Left ventricle myocardium inferior (tissue), 1 donor: ENCODE results near the gene EEFSEC. TPM values are rescaled to one million over a fixed set of nuclear protein-coding genes. Genes with fewer than 3 reads are reported as not detected.
A peak's percentile ranks its signal among the peaks of the same experiment; 100 is the strongest.

ENCODE experiments used
- DNase-seq: peaks from one replicate; pipeline ENCODE4 v3.0.0-alpha.2; 2020
- H3K27ac ChIP-seq: fragments of 200-600 bp; replicated peaks from 2 replicates; pipeline ENCODE4 v1.8.0; 2021
- H3K27me3 ChIP-seq: fragments of 200-600 bp; 2 replicates; pipeline ENCODE4 v1.8.0; 2021; ENCODE audit warnings: low read depth
- H3K36me3 ChIP-seq: fragments of 200-600 bp; 2 replicates; pipeline ENCODE4 v1.8.0; 2021
- H3K4me1 ChIP-seq: fragments of 200-600 bp; 2 replicates; pipeline ENCODE4 v1.8.0; 2021
- H3K4me3 ChIP-seq: fragments of 200-600 bp; 2 replicates; pipeline ENCODE4 v1.8.0; 2021; ENCODE audit warnings: mild to moderate bottlenecking, moderate library complexity
- H3K9me3 ChIP-seq: fragments of 200-600 bp; replicated peaks from 2 replicates; pipeline ENCODE4 v1.8.0; 2021
- intact Hi-C: fragments of 100-400 bp; cut with micrococcal nuclease; formaldehyde crosslinking; loops from one replicate; pipeline ENCODE4 v1.11.0; 2022
- total RNA-seq: library from RNA; stranded (reverse); fragmentation: NEBNext Ultra II Directional; extraction: Animal tissue kit (Norgen Biotek cat#: 25700); gene quantifications from one replicate; pipeline ENCODE4 v1.2.1, GENCODE V29; 2021
- TF ChIP-seq, protein P1 (sequence below): fragments of 200-600 bp; IDR thresholded peaks from 2 replicates; pipeline ENCODE4 v1.8.0; 2021; ENCODE audit warnings: antibody characterized with exemption, mild to moderate bottlenecking, borderline replicate concordance
- donor health status: DM: no; HTN: yes; CAD: no; lungs with severe emphysema.

EEFSEC gene
- total RNA-seq, 1 donor from 2014 or later: 23.7 TPM

DNA sequence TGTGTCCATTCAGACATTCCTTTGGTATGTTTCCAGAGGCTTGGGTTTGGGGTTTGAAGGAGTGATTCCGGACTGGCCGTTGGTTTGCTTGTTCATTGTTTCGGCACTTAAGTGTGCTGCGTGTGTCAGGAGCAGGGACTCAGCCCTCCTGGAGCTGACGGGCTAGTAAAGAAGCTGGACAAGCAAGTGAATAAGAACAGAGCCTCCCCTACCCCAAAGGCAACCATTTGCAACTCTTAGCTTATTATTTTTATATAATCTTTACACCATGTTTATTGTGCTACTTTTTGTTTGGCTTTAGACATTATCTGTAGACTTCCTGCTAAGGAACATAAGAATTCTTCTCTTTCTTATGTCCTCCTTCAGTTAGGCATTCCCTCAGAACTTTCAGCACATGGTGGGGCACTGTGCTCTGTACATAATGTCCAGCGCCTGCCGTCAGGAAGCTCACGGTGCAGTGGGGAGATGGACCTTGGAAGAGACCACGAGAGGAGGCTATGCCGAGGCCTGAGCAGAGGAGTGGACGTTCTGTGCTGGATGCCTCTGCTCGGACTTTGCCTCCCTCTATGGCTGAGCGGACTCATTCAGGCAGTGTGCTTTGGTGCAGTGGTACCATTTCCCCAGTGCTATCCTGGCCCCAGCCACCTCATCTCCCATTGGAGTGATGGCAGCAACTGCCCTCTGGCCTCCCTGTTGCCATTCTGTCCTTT, 65.4 kb downstream of the EEFSEC start:
- peaks cover 17% of the 10 kb centered on the region for H3K9me3 ChIP-seq
- peaks cover 7% of the 10 kb centered on the region for H3K36me3 ChIP-seq
- no peak overlapping the region for H3K27ac ChIP-seq
- TF ChIP-seq, protein P1, sequence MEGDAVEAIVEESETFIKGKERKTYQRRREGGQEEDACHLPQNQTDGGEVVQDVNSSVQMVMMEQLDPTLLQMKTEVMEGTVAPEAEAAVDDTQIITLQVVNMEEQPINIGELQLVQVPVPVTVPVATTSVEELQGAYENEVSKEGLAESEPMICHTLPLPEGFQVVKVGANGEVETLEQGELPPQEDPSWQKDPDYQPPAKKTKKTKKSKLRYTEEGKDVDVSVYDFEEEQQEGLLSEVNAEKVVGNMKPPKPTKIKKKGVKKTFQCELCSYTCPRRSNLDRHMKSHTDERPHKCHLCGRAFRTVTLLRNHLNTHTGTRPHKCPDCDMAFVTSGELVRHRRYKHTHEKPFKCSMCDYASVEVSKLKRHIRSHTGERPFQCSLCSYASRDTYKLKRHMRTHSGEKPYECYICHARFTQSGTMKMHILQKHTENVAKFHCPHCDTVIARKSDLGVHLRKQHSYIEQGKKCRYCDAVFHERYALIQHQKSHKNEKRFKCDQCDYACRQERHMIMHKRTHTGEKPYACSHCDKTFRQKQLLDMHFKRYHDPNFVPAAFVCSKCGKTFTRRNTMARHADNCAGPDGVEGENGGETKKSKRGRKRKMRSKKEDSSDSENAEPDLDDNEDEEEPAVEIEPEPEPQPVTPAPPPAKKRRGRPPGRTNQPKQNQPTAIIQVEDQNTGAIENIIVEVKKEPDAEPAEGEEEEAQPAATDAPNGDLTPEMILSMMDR: no peak
- intact Hi-C loops: no loop called here
- H3K27me3 ChIP-seq: no peaks in the 10 kb centered on the region
- no peak for DNase-seq
- H3K4me1 ChIP-seq: peaks cover 21% of the 10 kb centered on the region
- no peak overlapping the region for H3K4me3 ChIP-seq

DNA sequence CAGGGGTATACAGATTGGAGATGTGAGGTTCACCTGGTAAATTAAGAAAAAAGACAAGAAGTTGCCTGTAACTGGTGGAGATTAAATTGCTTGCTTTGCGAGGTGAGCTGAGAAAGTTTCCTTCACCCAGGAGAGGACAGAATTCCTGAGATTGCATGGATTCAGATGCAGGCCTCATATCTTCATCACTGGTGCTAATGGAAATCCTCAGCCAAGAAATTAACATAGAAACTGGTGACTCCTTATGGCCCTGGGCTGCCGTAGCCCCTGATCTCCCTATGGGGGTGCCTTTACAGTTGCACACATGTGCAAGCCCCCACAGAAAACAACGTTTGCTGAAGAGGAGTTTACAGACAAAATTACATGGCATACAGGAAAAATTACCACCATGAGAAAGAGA, 68.0 kb downstream of the EEFSEC start:
- H3K27me3 ChIP-seq: no peaks in the 10 kb centered on the region
- H3K27ac ChIP-seq: no peak overlapping the region
- TF ChIP-seq, protein P1: no peak
- no peak overlapping the region for H3K4me3 ChIP-seq
- DNase-seq: no peak
- H3K9me3 ChIP-seq: peaks cover 17% of the 10 kb centered on the region
- peaks cover 7% of the 10 kb centered on the region for H3K36me3 ChIP-seq
- peaks cover 17% of the 10 kb centered on the region for H3K4me1 ChIP-seq
- intact Hi-C loops: no loop called here

DNA sequence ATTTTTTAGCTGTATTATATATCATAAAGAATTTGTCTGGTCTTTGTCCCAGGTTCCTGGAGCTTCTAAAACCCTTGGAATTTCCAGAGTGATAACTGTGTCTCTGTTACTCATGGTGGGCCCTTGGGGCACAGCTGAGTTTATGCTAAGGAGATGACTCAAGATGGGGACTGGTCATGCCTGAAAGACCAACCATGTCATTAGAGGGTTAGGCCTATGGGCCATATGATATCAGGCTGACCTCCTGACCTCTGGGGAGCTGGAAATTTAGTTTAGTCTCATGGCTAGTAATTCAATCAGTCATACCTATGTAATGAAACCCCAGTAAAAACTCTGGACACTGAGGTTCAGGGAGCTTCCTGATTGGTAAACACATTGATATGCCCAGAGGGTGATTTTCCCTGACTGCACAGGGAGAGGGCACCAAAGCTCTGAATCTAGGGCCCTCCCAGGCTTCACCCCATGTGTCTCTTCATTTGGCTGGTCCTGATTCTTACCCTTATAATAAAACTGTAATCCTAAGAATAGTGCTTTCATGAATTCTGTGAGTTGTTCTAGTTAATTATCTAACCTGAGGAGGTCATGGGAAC, 69.6 kb downstream of the EEFSEC start:
- Histone ChIP-seq H3K4me3 (no peak overlapping the region), H3K27ac (no peak overlapping the region), H3K36me3 (peaks cover 7% of the 10 kb centered on the region), H3K4me1 (peaks cover 12% of the 10 kb centered on the region), H3K9me3 (peaks cover 17% of the 10 kb centered on the region), H3K27me3 (no peaks in the 10 kb centered on the region)
- TF ChIP-seq, protein P1: no peak
- intact Hi-C loops: no loop called here
- no peak for DNase-seq

DNA sequence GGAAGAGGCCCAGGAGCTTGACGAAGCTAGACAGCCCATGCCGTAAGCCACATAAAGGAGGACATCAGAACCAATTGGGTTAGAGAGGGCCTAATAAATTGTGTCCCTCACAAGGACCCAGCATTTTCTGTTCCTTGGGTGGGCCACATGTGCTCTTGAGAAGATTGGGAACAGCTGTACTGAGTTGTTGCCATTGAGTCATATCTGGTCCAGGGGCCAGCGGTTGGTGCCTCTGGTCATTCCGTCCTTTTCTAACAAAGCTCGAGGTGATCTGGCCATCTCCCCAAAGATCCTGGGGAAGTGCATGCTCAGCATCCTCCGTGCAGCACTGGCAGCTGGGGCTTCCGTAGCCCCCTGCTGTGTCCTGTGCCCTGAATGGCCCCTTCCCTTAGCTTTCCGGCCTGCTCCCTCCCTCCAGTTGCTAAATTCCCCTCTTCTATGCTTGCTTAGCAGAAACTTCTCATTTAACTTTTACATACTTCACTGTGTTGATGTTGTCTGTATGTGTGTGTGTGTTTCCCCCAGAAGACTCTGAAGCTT, 73.0 kb downstream of the EEFSEC start:
- no peak overlapping the region for H3K4me3 ChIP-seq
- H3K9me3 ChIP-seq: peaks cover 17% of the 10 kb centered on the region
- no peak overlapping the region for H3K27ac ChIP-seq
- H3K36me3 ChIP-seq: peaks cover 7% of the 10 kb centered on the region
- H3K4me1 ChIP-seq: peaks cover 19% of the 10 kb centered on the region
- no peaks in the 10 kb centered on the region for H3K27me3 ChIP-seq
- intact Hi-C loops: no loop called here
- TF ChIP-seq, protein P1: no peak
- DNase-seq: no peak

DNA sequence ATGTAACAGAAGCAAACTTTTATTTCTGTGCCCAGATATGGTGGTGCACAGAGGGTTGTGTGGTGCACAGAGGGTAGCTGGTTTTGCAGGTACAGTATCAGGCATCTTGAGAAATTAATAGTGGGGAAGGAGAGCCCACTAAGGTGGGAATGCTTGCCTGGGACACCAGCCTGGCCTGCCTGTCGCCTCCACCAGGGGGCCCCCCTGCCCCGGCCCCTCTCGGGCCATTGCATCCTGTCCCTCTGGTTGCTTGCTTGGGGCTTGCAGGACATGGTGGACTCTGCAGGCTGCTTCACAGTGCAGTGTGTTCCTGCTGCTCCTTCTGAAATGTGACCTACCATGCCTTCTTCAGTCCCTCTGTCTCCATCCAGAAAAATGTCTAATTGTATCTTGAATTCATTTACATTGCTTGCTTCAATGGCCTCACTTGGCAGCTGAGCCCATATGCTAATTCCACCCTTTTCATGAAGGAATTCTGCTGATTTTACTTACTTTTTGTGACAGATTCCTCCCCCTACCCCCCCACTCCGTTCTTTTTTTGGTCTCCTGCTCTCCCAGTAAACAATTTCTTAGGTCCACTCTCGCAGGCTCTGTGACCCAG, 73.6 kb downstream of the EEFSEC start:
- H3K36me3 ChIP-seq: peaks cover 7% of the 10 kb centered on the region
- no peak overlapping the region for H3K4me3 ChIP-seq
- H3K27me3 ChIP-seq: no peaks in the 10 kb centered on the region
- peaks cover 19% of the 10 kb centered on the region for H3K4me1 ChIP-seq
- TF ChIP-seq, protein P1: peak; percentile 81
- intact Hi-C loops: no loop called here
- peak; percentile 21 for DNase-seq
- no peak overlapping the region for H3K27ac ChIP-seq
- peaks cover 17% of the 10 kb centered on the region for H3K9me3 ChIP-seq
